HFFc6 (cell line): ENCODE measurements around the gene LRGUK. TPM values are rescaled to one million over a fixed set of nuclear protein-coding genes. Genes with fewer than 3 reads are reported as not detected.
A peak's percentile ranks its signal among the peaks of the same experiment; 100 is the strongest.

ENCODE experiments used
- DNase-seq: peaks from one replicate; pipeline ENCODE4 v3.0.0-alpha.2; 2018
- H3K27ac Mint-ChIP-seq: 2 replicates; pipeline ENCODE4 v1.8.0; 2020; ENCODE audit warnings: mild to moderate bottlenecking, mixed read lengths
- H3K27me3 Mint-ChIP-seq: 2 replicates; pipeline ENCODE4 v1.8.0; 2021; ENCODE audit warnings: mild to moderate bottlenecking, moderate library complexity, mixed read lengths; ENCODE audit not compliant: insufficient read depth
- H3K36me3 Mint-ChIP-seq: 2 replicates; pipeline ENCODE4 v1.8.0; 2021; ENCODE audit warnings: low read depth, mixed read lengths
- H3K4me1 Mint-ChIP-seq: 2 replicates; pipeline ENCODE4 v1.8.0; 2020; ENCODE audit warnings: low read depth, mixed read lengths
- H3K4me3 Mint-ChIP-seq: 2 replicates; pipeline ENCODE4 v1.8.0; 2020; ENCODE audit warnings: mild to moderate bottlenecking, moderate library complexity, mixed read lengths
- H3K9me3 Mint-ChIP-seq: 2 replicates; pipeline ENCODE4 v1.8.0; 2020; ENCODE audit warnings: mild to moderate bottlenecking, mixed read lengths
- total RNA-seq, 6 experiments: library from RNA; stranded (reverse); fragmentation: NEBNext Ultra II Directional; extraction: Animal tissue kit (Norgen Biotek cat#: 25700); gene quantifications; 2 replicates in 1 of 6; 3 replicates in 5 of 6; pipeline ENCODE4 v1.2.3, GENCODE V29; 2021
- TF ChIP-seq, protein P1 (sequence below): fragments of 200-600 bp; sonication (generic); IDR thresholded peaks from 2 replicates; pipeline ENCODE4 v1.5.0; 2021; ENCODE audit warnings: antibody characterized with exemption, mild to moderate bottlenecking

The LRGUK gene
- total RNA-seq, 6 experiments from 2014 or later: 0.07 to 0.32 (median 0.10) TPM; not detected in 3

DNA sequence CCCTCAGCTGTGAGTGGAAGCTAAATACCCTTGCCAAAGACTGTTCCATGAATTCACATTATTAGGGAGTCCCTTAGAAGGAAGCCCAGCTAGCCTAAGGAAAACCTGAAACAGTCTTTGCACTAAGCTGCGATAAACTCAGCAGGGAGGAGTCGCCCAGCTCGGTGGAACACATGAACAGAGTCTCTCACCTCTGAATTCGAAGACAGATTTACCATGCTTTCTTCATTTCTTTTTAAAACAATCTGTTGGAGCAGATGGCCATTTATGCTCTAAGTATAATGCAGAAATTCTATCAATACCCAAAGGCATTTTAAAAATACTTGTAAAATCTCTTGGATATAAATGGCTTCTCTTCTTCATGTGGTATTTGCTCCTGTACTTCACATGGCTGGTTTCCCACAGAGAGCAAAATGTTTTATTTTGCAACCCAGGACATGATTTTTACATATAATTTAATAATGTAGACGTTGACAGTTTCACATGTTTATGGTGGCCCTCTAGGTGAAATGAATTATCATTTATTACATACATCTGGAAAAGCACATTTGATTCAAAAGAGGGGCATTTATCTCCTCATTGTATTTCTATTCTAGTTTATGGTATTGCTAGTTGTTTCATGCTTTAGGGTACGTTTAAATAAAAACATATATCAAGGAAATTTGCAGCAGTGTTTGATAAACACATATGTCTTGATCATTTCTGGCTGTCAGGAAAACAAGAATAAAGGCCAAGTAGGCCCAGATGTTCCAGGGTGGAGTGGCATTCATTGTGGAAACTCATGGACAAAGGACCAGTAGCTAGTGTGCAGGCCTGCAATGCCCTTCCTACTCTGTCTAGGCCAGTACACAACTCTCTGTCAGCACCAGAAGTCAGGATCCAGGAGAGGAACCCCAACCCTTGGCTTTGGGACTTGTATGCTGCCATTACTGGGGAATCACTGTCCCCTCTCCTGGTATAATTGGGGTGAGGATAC, 52.2 kb downstream of the LRGUK start:
- Mint-ChIP-seq H3K36me3 (no peaks in the 10 kb centered on the region), H3K4me3 (no peak overlapping the region), H3K9me3 (no peaks in the 10 kb centered on the region), H3K27ac (no peak overlapping the region), H3K4me1 (peaks cover 19% of the 10 kb centered on the region), H3K27me3 (peaks cover 4% of the 10 kb centered on the region)
- no peak for DNase-seq
- TF ChIP-seq, protein P1, sequence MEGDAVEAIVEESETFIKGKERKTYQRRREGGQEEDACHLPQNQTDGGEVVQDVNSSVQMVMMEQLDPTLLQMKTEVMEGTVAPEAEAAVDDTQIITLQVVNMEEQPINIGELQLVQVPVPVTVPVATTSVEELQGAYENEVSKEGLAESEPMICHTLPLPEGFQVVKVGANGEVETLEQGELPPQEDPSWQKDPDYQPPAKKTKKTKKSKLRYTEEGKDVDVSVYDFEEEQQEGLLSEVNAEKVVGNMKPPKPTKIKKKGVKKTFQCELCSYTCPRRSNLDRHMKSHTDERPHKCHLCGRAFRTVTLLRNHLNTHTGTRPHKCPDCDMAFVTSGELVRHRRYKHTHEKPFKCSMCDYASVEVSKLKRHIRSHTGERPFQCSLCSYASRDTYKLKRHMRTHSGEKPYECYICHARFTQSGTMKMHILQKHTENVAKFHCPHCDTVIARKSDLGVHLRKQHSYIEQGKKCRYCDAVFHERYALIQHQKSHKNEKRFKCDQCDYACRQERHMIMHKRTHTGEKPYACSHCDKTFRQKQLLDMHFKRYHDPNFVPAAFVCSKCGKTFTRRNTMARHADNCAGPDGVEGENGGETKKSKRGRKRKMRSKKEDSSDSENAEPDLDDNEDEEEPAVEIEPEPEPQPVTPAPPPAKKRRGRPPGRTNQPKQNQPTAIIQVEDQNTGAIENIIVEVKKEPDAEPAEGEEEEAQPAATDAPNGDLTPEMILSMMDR: no peak

DNA sequence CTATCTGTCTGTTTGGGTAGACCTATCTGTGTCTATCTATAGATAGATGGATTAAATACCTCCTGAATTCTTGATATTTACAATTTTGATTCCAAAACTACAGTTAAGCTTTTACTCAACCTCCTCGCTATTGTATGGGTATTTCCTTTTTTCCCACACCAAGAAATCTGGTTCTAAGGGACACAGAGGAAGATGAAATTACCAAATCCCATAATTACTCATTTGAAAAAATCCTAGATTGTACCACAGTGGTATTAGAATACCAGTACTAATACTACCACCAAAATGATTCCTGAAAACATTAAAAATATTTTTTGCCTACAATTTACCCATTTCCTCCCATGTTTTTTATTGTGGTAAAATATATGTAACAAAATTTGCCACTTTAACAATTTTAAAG, 53.2 kb downstream of the LRGUK start:
- peaks cover 8% of the 10 kb centered on the region for H3K4me1 Mint-ChIP-seq
- peaks cover 4% of the 10 kb centered on the region for H3K27me3 Mint-ChIP-seq
- DNase-seq: no peak
- no peak overlapping the region for H3K27ac Mint-ChIP-seq
- H3K9me3 Mint-ChIP-seq: no peaks in the 10 kb centered on the region
- TF ChIP-seq, protein P1: no peak
- no peak overlapping the region for H3K4me3 Mint-ChIP-seq
- H3K36me3 Mint-ChIP-seq: no peaks in the 10 kb centered on the region

DNA sequence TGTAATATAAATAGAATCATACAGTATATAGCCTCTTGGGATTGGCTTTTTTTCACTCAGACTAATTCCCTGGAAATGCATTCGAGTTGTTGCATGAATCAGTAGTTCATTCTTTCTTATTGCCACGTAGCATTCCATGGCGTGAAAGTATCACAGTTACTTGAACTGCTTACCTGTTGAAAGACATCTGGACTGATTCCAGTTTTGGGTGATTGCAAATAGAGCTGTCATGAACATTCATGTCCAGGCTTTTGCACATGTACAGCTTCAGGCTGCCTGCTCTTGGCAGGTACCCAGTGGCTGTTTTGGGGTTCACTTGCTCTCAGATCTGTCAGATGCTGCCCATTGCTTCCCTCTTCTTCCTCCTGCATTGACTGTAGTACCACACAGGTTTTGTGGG, 54.9 kb downstream of the LRGUK start:
- DNase-seq: no peak
- no peaks in the 10 kb centered on the region for H3K36me3 Mint-ChIP-seq
- no peak overlapping the region for H3K27ac Mint-ChIP-seq
- TF ChIP-seq, protein P1: no peak
- peaks cover 16% of the 10 kb centered on the region for H3K4me1 Mint-ChIP-seq
- H3K4me3 Mint-ChIP-seq: no peak overlapping the region
- peaks cover 7% of the 10 kb centered on the region for H3K27me3 Mint-ChIP-seq
- H3K9me3 Mint-ChIP-seq: no peaks in the 10 kb centered on the region

DNA sequence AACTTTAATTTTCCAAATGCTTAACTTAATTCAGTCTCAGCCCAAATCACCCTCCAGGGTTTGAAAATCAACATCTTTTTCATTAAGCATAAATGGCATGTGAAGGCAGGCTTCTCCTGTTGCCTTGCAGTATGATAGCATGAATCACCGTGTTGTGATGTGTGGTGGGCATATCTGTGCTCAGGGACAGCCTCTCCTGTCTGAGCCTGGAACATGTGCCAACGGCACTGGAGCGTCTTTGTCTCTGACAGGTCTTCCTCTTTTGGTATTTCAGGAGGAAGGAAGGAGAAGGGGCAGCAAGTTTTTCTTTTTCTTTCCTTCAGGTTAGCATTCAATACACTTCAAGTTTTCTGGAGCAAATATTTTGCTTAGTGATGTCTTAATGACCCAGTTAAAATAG, 57.6 kb downstream of the LRGUK start:
- Mint-ChIP-seq H3K9me3 (no peaks in the 10 kb centered on the region), H3K36me3 (no peaks in the 10 kb centered on the region), H3K4me1 (peaks cover 20% of the 10 kb centered on the region), H3K4me3 (no peak overlapping the region), H3K27ac (no peak overlapping the region), H3K27me3 (peaks cover 5% of the 10 kb centered on the region)
- TF ChIP-seq, protein P1: no peak
- DNase-seq: no peak

DNA sequence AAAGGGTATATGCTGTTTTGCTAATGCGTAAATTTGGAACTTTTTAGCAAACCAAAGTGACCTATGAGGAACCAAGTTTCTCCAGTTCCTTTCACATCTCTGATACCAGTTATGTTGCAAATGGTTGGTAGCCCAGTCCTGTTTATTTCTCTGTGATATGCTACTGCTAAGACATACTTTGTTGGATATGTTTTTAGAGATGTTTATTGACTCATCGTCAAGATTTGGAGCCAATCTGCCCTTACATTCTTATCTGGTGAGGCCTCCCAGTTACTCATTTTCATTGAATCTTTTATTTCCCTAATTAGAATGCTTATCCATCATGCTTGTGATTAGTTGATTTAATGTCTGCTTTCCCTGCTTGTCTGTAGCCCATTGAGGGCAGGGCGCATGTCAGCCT, 58.9 kb downstream of the LRGUK start:
- Mint-ChIP-seq H3K27ac (no peak overlapping the region; the same call in 1 of the 2 replicates), H3K9me3 (no peaks in the 10 kb centered on the region), H3K4me3 (no peak overlapping the region), H3K4me1 (peaks cover 20% of the 10 kb centered on the region), H3K36me3 (no peaks in the 10 kb centered on the region), H3K27me3 (peaks cover 5% of the 10 kb centered on the region)
- TF ChIP-seq, protein P1: no peak
- DNase-seq: peak; percentile 42
